Natural killer cell (primary cell): ENCODE results near the gene HSD17B12. TPM values are rescaled to one million over a fixed set of nuclear protein-coding genes. Genes with fewer than 3 reads are reported as not detected.
"Not testable (repeated sequence)": the region's sequence is repeated elsewhere in the genome, so short reads cannot be mapped to it uniquely, and the experiment has no call there.

ENCODE experiments used
- ATAC-seq, 3 donors: fragments of 150-1000 bp in 2 of 3; fragments of 200-7000 bp in 1 of 3; cut with Tn5 transposase; 1 replicate in 1 of 3; 2 replicates in 2 of 3; pipeline ENCODE4 v1.10.0; 2021; ENCODE audit warnings: mild to moderate bottlenecking in 2 of 3, moderate library complexity in 2 of 3
- DNase-seq, 2 donors: peaks; one replicate each; pipeline versions ENCODE4 v3.0.0 to v3.0.0-alpha.2; 2013 to 2021; ENCODE audit warnings: mixed read lengths in 1 of 2
- H3K27ac ChIP-seq: one replicate; pipeline ENCODE4 v1.5.1; 2013; ENCODE audit warnings: mild to moderate bottlenecking, low read length
- H3K27me3 ChIP-seq: one replicate; pipeline ENCODE4 v1.6.1; 2013; ENCODE audit warnings: low read length; ENCODE audit not compliant: control insufficient read depth, insufficient read depth
- H3K36me3 ChIP-seq: one replicate; pipeline ENCODE4 v1.6.1; 2013; ENCODE audit warnings: low read length; ENCODE audit not compliant: control insufficient read depth, insufficient read depth
- H3K4me1 ChIP-seq: one replicate; pipeline ENCODE4 v1.6.1; 2013; ENCODE audit warnings: low read length; ENCODE audit not compliant: control insufficient read depth, insufficient read depth
- H3K4me3 ChIP-seq: one replicate; pipeline ENCODE4 v1.5.1; 2013; ENCODE audit warnings: low read length
- H3K9me3 ChIP-seq: one replicate; pipeline ENCODE4 v1.6.1; 2013; ENCODE audit warnings: low read length; ENCODE audit not compliant: control insufficient read depth, insufficient read depth
- H3K27ac Mint-ChIP-seq, 2 donors: one replicate each; pipeline ENCODE4 v1.8.0; 2022; ENCODE audit warnings: mild to moderate bottlenecking in 2 of 2, mixed read lengths in 2 of 2, moderate library complexity in 1 of 2
- H3K27me3 Mint-ChIP-seq, 2 donors: one replicate each; pipeline ENCODE4 v1.8.0; 2022; ENCODE audit warnings: low read depth in 2 of 2, mixed read lengths in 2 of 2
- H3K36me3 Mint-ChIP-seq: one replicate; pipeline ENCODE4 v1.8.0; 2022; ENCODE audit warnings: mixed read lengths
- H3K4me1 Mint-ChIP-seq, 2 donors: one replicate each; pipeline ENCODE4 v1.8.0; 2022; ENCODE audit warnings: mixed read lengths in 2 of 2
- H3K4me3 Mint-ChIP-seq: one replicate; pipeline ENCODE4 v1.8.0; 2022; ENCODE audit warnings: mild to moderate bottlenecking, moderate library complexity, mixed read lengths
- H3K9me3 Mint-ChIP-seq, 2 donors: one replicate each; pipeline ENCODE4 v1.8.0; 2022; ENCODE audit warnings: mixed read lengths in 2 of 2
- CTCF ChIP-seq: fragments of 200-600 bp; IDR thresholded peaks from one replicate; pipeline ENCODE4 v1.8.0; 2022; ENCODE audit warnings: antibody characterized with exemption
- WGBS: methylation state at CpG from one replicate; pipeline ENCODE4 v1.1.7; 2013; ENCODE audit warnings: missing lambda C conversion rate; ENCODE audit not compliant: insufficient coverage; 5-methylcytosine and 5-hydroxymethylcytosine counted together
- intact Hi-C: fragments of 100-400 bp; cut with micrococcal nuclease; formaldehyde crosslinking; loops from one replicate; pipeline ENCODE4 v1.14.2; 2022
- total RNA-seq, 4 donors: library from RNA; stranded (reverse); fragments of 120-200 nt in 1 of 4; gene quantifications; one replicate each; pipeline versions ENCODE4 v1.2.3 to v1.2.4, GENCODE V29; 2013 to 2022

HSD17B12 gene
- total RNA-seq, 3 donors from 2014 or later (not counting 1 experiment from before 2014, with no cell fraction given) = 21.0 to 26.3 (median 26.1) TPM

- Histone ChIP-seq H3K4me3 (no peak overlapping the region), H3K9me3 (no peaks in the 10 kb centered on the region), H3K4me1 (no peaks in the 10 kb centered on the region), H3K27me3 (no peaks in the 10 kb centered on the region), H3K27ac (no peak overlapping the region), H3K36me3 (peaks cover 3% of the 10 kb centered on the region)
- Mint-ChIP-seq H3K36me3 (peaks cover 24% of the 10 kb centered on the region), H3K27ac (no peak overlapping the region), H3K4me1 (no peaks in the 10 kb centered on the region), H3K4me3 (no peak overlapping the region), H3K27me3 (no peaks in the 10 kb centered on the region), H3K9me3 (peaks cover 0 to 14% of the 10 kb centered on the region in 2 donors)
- ATAC-seq (no peak), DNase-seq (no peak)
- WGBS = 94% methylated on average over 2 of the region's 2 CpGs
- TF ChIP-seq CTCF = no peak
- intact Hi-C loops = no loop called here
These were observed 80.4 kb downstream of the HSD17B12 start for GRCh38 chr11:43760902-43761301.

- Mint-ChIP-seq H3K27ac (no peak overlapping the region), H3K4me1 (no peaks in the 10 kb centered on the region), H3K36me3 (peaks cover 26% of the 10 kb centered on the region), H3K4me3 (no peak overlapping the region), H3K9me3 (peaks cover 0 to 19% of the 10 kb centered on the region in 2 donors), H3K27me3 (no peaks in the 10 kb centered on the region)
- no peak for TF ChIP-seq CTCF
- Histone ChIP-seq H3K4me3 (no peak overlapping the region), H3K27ac (no peak overlapping the region), H3K9me3 (no peaks in the 10 kb centered on the region), H3K36me3 (no peaks in the 10 kb centered on the region), H3K4me1 (no peaks in the 10 kb centered on the region), H3K27me3 (no peaks in the 10 kb centered on the region)
- ATAC-seq = no peak
- DNase-seq = no peak
- no CpG with 5 or more reads among the region's 1 CpG for WGBS
- intact Hi-C loops = no loop called here
These were observed 84.7 kb downstream of the HSD17B12 start for GRCh38 chr11:43765194-43765593.

GRCh38 chr11:43768654-43769053 lies 88.1 kb downstream of the HSD17B12 start:
- H3K4me1 ChIP-seq, H3K27ac Mint-ChIP-seq, H3K27me3 ChIP-seq, H3K27me3 Mint-ChIP-seq, H3K27ac ChIP-seq, ATAC-seq, H3K36me3 ChIP-seq, H3K4me1 Mint-ChIP-seq, intact Hi-C loops, H3K4me3 ChIP-seq, DNase-seq, H3K4me3 Mint-ChIP-seq, H3K9me3 ChIP-seq: not testable (repeated sequence)
- H3K9me3 Mint-ChIP-seq = peaks cover 0 to 19% of the 10 kb centered on the region in 2 donors
- WGBS = 98% methylated on average over 5 of the region's 5 CpGs
- peaks cover 26% of the 10 kb centered on the region for H3K36me3 Mint-ChIP-seq

- Mint-ChIP-seq H3K27ac (no peak overlapping the region), H3K9me3 (peaks cover 0 to 14% of the 10 kb centered on the region in 2 donors), H3K27me3 (no peaks in the 10 kb centered on the region), H3K4me3 (no peak overlapping the region), H3K36me3 (peaks cover 15% of the 10 kb centered on the region), H3K4me1 (no peaks in the 10 kb centered on the region)
- WGBS = 98% methylated on average over 3 of the region's 3 CpGs
- DNase-seq (no peak), ATAC-seq (no peak)
- Histone ChIP-seq H3K36me3 (no peaks in the 10 kb centered on the region), H3K9me3 (peaks cover 4% of the 10 kb centered on the region), H3K27me3 (no peaks in the 10 kb centered on the region), H3K4me1 (no peaks in the 10 kb centered on the region), H3K27ac (no peak overlapping the region), H3K4me3 (no peak overlapping the region)
- TF ChIP-seq CTCF = no peak
- intact Hi-C loops = no loop called here
These were observed 89.6 kb downstream of the HSD17B12 start for GRCh38 chr11:43770173-43770572.
